ENCODE data around the gene PNMA6E. TPM values are rescaled to one million over a fixed set of nuclear protein-coding genes. Genes with fewer than 3 reads are reported as not detected.

Gene PNMA6E
- total and polyA plus RNA-seq, 2 experiments from 2014 or later = not detected

- Histone ChIP-seq H3K27me3 (ENCODE audit: insufficient read depth) (no peaks in the 10 kb centered on the region), H3K4me3 (no peak overlapping the region), H3K36me3 (ENCODE audit: insufficient read depth) (no peaks in the 10 kb centered on the region), H2AFZ (no peak overlapping the region), H3K4me1 (ENCODE audit: insufficient read depth) (no peaks in the 10 kb centered on the region), H3K27ac (ENCODE audit: low read depth) (no peak overlapping the region), H3F3A (replicated peaks; ENCODE audit: low read depth) (no peaks in the 10 kb centered on the region), H3K4me2 (no peak overlapping the region), H3K9me2 (ENCODE audit: insufficient read depth) (no peaks in the 10 kb centered on the region), H4K20me1 (replicated peaks; ENCODE audit: insufficient read depth) (no peaks in the 10 kb centered on the region), H3K79me2 (replicated peaks; ENCODE audit: insufficient read depth) (no peaks in the 10 kb centered on the region)
- no peak for TF ChIP-seq ZNF114 (CRISPR knock-in tag; IDR thresholded peaks at IDR 0.05)
- TF ChIP-seq REST (IDR thresholded peaks at IDR 0.05; ENCODE audit: unreplicated experiment) = no peak
- TF ChIP-seq NANOG (IDR thresholded peaks at IDR 0.05; ENCODE audit: borderline replicate concordance) = no peak
- no peak for TF ChIP-seq CTCF (conservative IDR thresholded peaks at IDR 0.05; ENCODE audit: low read depth in 2 of 2)
- TF ChIP-seq EZH2phosphoT487 (IDR thresholded peaks at IDR 0.05; ENCODE audit: unreplicated experiment) = no peak
- TF ChIP-seq EZH2 (IDR thresholded peaks at IDR 0.05; ENCODE audit: low read depth, unreplicated experiment) = no peak
- TF ChIP-seq, protein P1, sequence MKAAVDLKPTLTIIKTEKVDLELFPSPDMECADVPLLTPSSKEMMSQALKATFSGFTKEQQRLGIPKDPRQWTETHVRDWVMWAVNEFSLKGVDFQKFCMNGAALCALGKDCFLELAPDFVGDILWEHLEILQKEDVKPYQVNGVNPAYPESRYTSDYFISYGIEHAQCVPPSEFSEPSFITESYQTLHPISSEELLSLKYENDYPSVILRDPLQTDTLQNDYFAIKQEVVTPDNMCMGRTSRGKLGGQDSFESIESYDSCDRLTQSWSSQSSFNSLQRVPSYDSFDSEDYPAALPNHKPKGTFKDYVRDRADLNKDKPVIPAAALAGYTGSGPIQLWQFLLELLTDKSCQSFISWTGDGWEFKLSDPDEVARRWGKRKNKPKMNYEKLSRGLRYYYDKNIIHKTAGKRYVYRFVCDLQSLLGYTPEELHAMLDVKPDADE (IDR thresholded peaks at IDR 0.05) = no peak
- TF ChIP-seq POLR2AphosphoS5 (IDR thresholded peaks at IDR 0.05; ENCODE audit: low read depth) = no peak
- TF ChIP-seq, protein P2, sequence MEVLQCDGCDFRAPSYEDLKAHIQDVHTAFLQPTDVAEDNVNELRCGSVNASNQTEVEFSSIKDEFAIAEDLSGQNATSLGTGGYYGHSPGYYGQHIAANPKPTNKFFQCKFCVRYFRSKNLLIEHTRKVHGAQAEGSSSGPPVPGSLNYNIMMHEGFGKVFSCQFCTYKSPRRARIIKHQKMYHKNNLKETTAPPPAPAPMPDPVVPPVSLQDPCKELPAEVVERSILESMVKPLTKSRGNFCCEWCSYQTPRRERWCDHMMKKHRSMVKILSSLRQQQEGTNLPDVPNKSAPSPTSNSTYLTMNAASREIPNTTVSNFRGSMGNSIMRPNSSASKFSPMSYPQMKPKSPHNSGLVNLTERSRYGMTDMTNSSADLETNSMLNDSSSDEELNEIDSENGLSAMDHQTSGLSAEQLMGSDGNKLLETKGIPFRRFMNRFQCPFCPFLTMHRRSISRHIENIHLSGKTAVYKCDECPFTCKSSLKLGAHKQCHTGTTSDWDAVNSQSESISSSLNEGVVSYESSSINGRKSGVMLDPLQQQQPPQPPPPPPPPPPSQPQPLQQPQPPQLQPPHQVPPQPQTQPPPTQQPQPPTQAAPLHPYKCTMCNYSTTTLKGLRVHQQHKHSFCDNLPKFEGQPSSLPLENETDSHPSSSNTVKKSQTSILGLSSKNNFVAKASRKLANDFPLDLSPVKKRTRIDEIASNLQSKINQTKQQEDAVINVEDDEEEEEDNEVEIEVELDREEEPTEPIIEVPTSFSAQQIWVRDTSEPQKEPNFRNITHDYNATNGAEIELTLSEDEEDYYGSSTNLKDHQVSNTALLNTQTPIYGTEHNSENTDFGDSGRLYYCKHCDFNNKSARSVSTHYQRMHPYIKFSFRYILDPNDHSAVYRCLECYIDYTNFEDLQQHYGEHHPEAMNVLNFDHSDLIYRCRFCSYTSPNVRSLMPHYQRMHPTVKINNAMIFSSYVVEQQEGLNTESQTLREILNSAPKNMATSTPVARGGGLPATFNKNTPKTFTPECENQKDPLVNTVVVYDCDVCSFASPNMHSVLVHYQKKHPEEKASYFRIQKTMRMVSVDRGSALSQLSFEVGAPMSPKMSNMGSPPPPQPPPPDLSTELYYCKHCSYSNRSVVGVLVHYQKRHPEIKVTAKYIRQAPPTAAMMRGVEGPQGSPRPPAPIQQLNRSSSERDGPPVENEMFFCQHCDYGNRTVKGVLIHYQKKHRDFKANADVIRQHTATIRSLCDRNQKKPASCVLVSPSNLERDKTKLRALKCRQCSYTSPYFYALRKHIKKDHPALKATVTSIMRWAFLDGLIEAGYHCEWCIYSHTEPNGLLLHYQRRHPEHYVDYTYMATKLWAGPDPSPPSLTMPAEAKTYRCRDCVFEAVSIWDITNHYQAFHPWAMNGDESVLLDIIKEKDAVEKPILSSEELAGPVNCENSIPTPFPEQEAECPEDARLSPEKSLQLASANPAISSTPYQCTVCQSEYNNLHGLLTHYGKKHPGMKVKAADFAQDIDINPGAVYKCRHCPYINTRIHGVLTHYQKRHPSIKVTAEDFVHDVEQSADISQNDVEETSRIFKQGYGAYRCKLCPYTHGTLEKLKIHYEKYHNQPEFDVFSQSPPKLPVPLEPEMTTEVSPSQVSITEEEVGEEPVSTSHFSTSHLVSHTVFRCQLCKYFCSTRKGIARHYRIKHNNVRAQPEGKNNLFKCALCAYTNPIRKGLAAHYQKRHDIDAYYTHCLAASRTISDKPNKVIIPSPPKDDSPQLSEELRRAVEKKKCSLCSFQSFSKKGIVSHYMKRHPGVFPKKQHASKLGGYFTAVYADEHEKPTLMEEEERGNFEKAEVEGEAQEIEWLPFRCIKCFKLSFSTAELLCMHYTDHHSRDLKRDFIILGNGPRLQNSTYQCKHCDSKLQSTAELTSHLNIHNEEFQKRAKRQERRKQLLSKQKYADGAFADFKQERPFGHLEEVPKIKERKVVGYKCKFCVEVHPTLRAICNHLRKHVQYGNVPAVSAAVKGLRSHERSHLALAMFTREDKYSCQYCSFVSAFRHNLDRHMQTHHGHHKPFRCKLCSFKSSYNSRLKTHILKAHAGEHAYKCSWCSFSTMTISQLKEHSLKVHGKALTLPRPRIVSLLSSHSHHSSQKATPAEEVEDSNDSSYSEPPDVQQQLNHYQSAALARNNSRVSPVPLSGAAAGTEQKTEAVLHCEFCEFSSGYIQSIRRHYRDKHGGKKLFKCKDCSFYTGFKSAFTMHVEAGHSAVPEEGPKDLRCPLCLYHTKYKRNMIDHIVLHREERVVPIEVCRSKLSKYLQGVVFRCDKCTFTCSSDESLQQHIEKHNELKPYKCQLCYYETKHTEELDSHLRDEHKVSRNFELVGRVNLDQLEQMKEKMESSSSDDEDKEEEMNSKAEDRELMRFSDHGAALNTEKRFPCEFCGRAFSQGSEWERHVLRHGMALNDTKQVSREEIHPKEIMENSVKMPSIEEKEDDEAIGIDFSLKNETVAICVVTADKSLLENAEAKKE (CRISPR knock-in tag; IDR thresholded peaks at IDR 0.05) = no peak
- no peak for TF ChIP-seq ZNF331 (CRISPR knock-in tag; IDR thresholded peaks at IDR 0.05; ENCODE audit: low read depth)
- TF ChIP-seq CREB1 (CRISPR knock-in tag; IDR thresholded peaks at IDR 0.05; ENCODE audit: low read depth) = no peak
- no peak for TF ChIP-seq STAT1 (IDR thresholded peaks at IDR 0.05; ENCODE audit: unreplicated experiment)
- H3K36me3 Mint-ChIP-seq (ENCODE audit: low read depth) = no peaks in the 10 kb centered on the region
- peaks cover 6% of the 10 kb centered on the region; the same call in 1 of the 3 replicates for H3K4me1 Mint-ChIP-seq
- no peak overlapping the region for H3K27ac Mint-ChIP-seq
- no peak for DNase-seq (ENCODE audit: low spot score)
- peaks cover 3% of the 10 kb centered on the region for H3K27me3 Mint-ChIP-seq (ENCODE audit: insufficient read depth, low read depth, poor library complexity)
- ATAC-seq = no peak
- H3K4me3 Mint-ChIP-seq = no peak overlapping the region
- H3K9me3 Mint-ChIP-seq = no peaks in the 10 kb centered on the region
These were observed 18.3 kb downstream of the PNMA6E start for GRCh38 chrX:153382563-153383482.
